PC-3 (cell line): ENCODE data around the gene MIEN1. TPM values are rescaled to one million over a fixed set of nuclear protein-coding genes. Genes with fewer than 3 reads are reported as not detected.
A peak's percentile ranks its signal among the peaks of the same experiment; 100 is the strongest.

Source experiments
- ATAC-seq: fragments of 200-7000 bp; cut with Tn5 transposase; 2 replicates; pipeline ENCODE4 v1.9.1; 2020; ENCODE audit warnings: mild to moderate bottlenecking, moderate library complexity
- BruUV-seq: library from RNA; stranded (reverse); fragments of 400-500 nt; replicated peaks from 2 replicates; lab custom pipeline; 2021; lab: Mats Ljungman, UMichigan
- CTCF ChIA-PET: fragments of 300-600 bp; sonication (Branson Sonifier 250); formaldehyde crosslinking; loops from one replicate; lab custom pipeline; 2022; ENCODE audit warnings: antibody characterized with exemption; lab: Charles Lee
- POLR2A ChIA-PET: fragments of 300-600 bp; sonication (Branson Sonifier 250); formaldehyde crosslinking; loops from one replicate; lab custom pipeline; 2022; ENCODE audit warnings: antibody characterized with exemption; ENCODE audit not compliant: unreplicated experiment; lab: Charles Lee
- DNase-seq: peaks from one replicate; pipeline ENCODE4 v3.0.0-alpha.2; 2015
- H2AFZ ChIP-seq: fragments of 300-600 bp; sonication (generic); 2 replicates; pipeline ENCODE4 v1.6.0; 2016; ENCODE audit warnings: antibody characterized with exemption, low read length
- H3F3A ChIP-seq: fragments of 300-600 bp; sonication (generic); one replicate; pipeline ENCODE4 v1.6.0; 2017; ENCODE audit warnings: antibody characterized with exemption, low read length, control low read depth, mild to moderate bottlenecking; ENCODE audit not compliant: unreplicated experiment
- H3K27ac ChIP-seq: fragments of 300-600 bp; sonication (generic); 2 replicates; pipeline ENCODE4 v1.5.1; 2016; ENCODE audit warnings: mild to moderate bottlenecking, low read length
- H3K27me3 ChIP-seq: fragments of 300-600 bp; sonication (generic); 2 replicates; pipeline ENCODE4 v1.6.1; 2016; ENCODE audit warnings: low read length, mixed read lengths
- H3K36me3 ChIP-seq: fragments of 300-600 bp; sonication (generic); 2 replicates; pipeline ENCODE4 v1.6.1; 2016; ENCODE audit warnings: low read depth, mixed run types, low read length, mixed read lengths
- H3K4me1 ChIP-seq: fragments of 300-600 bp; sonication (generic); 2 replicates; pipeline ENCODE4 v1.5.1; 2016; ENCODE audit warnings: low read length; ENCODE audit not compliant: insufficient read depth
- H3K4me2 ChIP-seq: fragments of 300-600 bp; sonication (generic); 2 replicates; pipeline ENCODE4 v1.6.0; 2016; ENCODE audit warnings: low read length
- H3K4me3 ChIP-seq: fragments of 300-600 bp; sonication (generic); 2 replicates; pipeline ENCODE4 v1.5.1; 2016; ENCODE audit warnings: mild to moderate bottlenecking, low read length, mixed read lengths
- H3K79me2 ChIP-seq: fragments of 300-600 bp; sonication (generic); 2 replicates; pipeline ENCODE4 v1.6.1; 2017; ENCODE audit warnings: low read length, mixed read lengths
- H3K9ac ChIP-seq: fragments of 300-600 bp; sonication (generic); 2 replicates; pipeline ENCODE4 v1.6.0; 2016; ENCODE audit warnings: mild to moderate bottlenecking, low read length
- H3K9me2 ChIP-seq: fragments of 300-600 bp; sonication (generic); replicated peaks from 2 replicates; pipeline ENCODE4 v1.6.1; 2016; ENCODE audit warnings: mixed run types, low read length, mixed read lengths
- H3K9me3 ChIP-seq: fragments of 300-600 bp; sonication (generic); 2 replicates; pipeline ENCODE4 v1.6.1; 2016; ENCODE audit warnings: low read length, mixed read lengths
- H4K20me1 ChIP-seq: fragments of 300-600 bp; sonication (generic); 2 replicates; pipeline ENCODE4 v1.6.1; 2016; ENCODE audit warnings: low read length, mixed read lengths
- EZH2 ChIP-seq: fragments of 300-600 bp; sonication (generic); IDR thresholded peaks from one replicate; pipeline ENCODE4 v1.6.1; 2017; ENCODE audit warnings: antibody characterized with exemption, mild to moderate bottlenecking, low read length; ENCODE audit not compliant: unreplicated experiment
- EZH2phosphoT487 ChIP-seq: fragments of 300-600 bp; sonication (generic); IDR thresholded peaks from 2 replicates; pipeline ENCODE4 v1.6.1; 2018; ENCODE audit warnings: mild to moderate bottlenecking, antibody characterized with exemption, low read length, borderline replicate concordance
- intact Hi-C: fragments of 100-400 bp; cut with micrococcal nuclease; formaldehyde crosslinking; loops from 2 replicates; pipeline ENCODE4 v1.9.0; 2023
- total RNA-seq: library from RNA; depleted of rRNA; stranded (reverse); fragments of >200 nt; gene quantifications from 2 replicates; pipeline ENCODE4 v1.2.3, GENCODE V29; 2014
- TF ChIP-seq, protein P1 (sequence below): fragments of 300-600 bp; sonication (generic); conservative IDR thresholded peaks from 2 replicates; pipeline ENCODE4 v1.5.1; 2017; ENCODE audit warnings: antibody characterized with exemption, low read depth, mild to moderate bottlenecking, low read length

Gene MIEN1
- total RNA-seq, 1 experiment from 2014 or later: 52.0 TPM

DNA sequence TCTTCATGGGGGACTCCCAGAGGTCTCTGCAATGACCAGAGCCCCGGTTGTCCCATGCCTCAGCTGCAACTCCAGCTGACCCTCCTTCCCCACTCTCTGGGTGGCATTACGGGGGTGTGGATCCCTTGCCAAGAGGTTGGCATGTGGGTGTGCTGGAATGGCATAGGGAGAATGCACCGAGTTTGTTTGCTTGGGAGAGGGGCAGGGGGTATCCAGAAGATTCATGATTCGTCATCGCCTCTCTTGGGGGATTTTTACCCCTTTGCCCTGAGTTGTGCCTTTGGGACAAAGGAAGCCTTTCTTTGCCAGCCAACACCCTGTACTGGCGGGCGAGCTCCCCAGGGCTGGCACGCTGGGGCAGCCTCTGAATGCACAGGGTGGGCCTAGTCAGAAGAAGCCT lies 23.9 kb downstream of the MIEN1 start:
- no peaks in the 10 kb centered on the region for H3K9me3 ChIP-seq
- no peaks in the 10 kb centered on the region for H4K20me1 ChIP-seq
- CTCF ChIA-PET: no interaction called here
- peak overlapping the region; percentile 80 for H3K4me2 ChIP-seq
- H3K9ac ChIP-seq: peak overlapping the region; percentile 65
- no TSS peak for BruUV-seq
- peak overlapping the region; percentile 92 for H3K27ac ChIP-seq
- H3K36me3 ChIP-seq: peaks cover 4% of the 10 kb centered on the region; the same call in 1 of the 2 replicates
- no peaks in the 10 kb centered on the region for H3F3A ChIP-seq
- no peak overlapping the region for H2AFZ ChIP-seq
- peak overlapping the region; percentile 38 for H3K4me3 ChIP-seq
- TF ChIP-seq EZH2: no peak
- TF ChIP-seq, protein P1, sequence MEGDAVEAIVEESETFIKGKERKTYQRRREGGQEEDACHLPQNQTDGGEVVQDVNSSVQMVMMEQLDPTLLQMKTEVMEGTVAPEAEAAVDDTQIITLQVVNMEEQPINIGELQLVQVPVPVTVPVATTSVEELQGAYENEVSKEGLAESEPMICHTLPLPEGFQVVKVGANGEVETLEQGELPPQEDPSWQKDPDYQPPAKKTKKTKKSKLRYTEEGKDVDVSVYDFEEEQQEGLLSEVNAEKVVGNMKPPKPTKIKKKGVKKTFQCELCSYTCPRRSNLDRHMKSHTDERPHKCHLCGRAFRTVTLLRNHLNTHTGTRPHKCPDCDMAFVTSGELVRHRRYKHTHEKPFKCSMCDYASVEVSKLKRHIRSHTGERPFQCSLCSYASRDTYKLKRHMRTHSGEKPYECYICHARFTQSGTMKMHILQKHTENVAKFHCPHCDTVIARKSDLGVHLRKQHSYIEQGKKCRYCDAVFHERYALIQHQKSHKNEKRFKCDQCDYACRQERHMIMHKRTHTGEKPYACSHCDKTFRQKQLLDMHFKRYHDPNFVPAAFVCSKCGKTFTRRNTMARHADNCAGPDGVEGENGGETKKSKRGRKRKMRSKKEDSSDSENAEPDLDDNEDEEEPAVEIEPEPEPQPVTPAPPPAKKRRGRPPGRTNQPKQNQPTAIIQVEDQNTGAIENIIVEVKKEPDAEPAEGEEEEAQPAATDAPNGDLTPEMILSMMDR: no peak
- TF ChIP-seq EZH2phosphoT487: no peak
- H3K79me2 ChIP-seq: peaks cover 52% of the 10 kb centered on the region
- H3K27me3 ChIP-seq: no peaks in the 10 kb centered on the region
- POLR2A ChIA-PET: no interaction called here
- peaks cover 57% of the 10 kb centered on the region for H3K4me1 ChIP-seq
- DNase-seq: peak; percentile 29
- intact Hi-C loops: no loop called here
- ATAC-seq: no peak
- H3K9me2 ChIP-seq: no peaks in the 10 kb centered on the region

DNA sequence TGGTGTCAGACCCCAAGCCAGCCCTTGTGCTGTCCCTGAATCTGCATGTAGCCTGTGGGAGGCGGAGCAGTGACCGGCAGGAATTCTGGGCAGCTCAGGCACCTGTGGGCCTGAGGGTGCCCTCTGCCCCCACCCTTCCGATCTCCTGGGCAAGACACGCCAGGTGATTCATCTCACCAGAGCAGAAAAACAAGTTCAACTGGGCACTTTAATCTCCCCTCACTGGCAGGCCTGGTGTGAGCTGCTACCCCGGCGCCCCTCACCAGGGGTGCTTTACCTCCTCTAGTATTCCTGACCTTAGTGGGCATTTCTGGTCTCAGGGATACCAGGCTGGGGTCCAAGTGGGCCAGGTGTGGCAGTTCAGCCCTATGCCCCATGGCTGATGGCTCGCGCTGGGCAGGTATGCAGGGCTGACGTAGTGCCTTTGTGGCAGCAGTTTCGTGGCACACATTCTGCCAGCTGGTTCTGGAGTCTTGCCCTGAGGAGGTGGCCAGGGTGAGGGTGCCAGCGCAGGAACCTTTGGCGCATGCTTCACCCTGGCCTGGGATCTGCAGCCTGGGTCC lies 24.5 kb downstream of the MIEN1 start:
- H3K9ac ChIP-seq: peak overlapping the region; percentile 65
- H4K20me1 ChIP-seq: no peaks in the 10 kb centered on the region
- POLR2A ChIA-PET: no interaction called here
- no peaks in the 10 kb centered on the region for H3F3A ChIP-seq
- no peaks in the 10 kb centered on the region for H3K9me2 ChIP-seq
- TF ChIP-seq EZH2 (no peak), EZH2phosphoT487 (no peak)
- TF ChIP-seq, protein P1: no peak
- peak overlapping the region; percentile 92 for H3K27ac ChIP-seq
- BruUV-seq: no TSS peak
- peaks cover 4% of the 10 kb centered on the region; the same call in 1 of the 2 replicates for H3K36me3 ChIP-seq
- peaks cover 57% of the 10 kb centered on the region for H3K79me2 ChIP-seq
- H3K9me3 ChIP-seq: no peaks in the 10 kb centered on the region
- peak overlapping the region; percentile 80 for H3K4me2 ChIP-seq
- no peak overlapping the region for H2AFZ ChIP-seq
- CTCF ChIA-PET: no interaction called here
- DNase-seq: peak; percentile 88
- peak; percentile 48 for ATAC-seq
- intact Hi-C loops: no loop called here
- peak overlapping the region; percentile 38 for H3K4me3 ChIP-seq
- H3K27me3 ChIP-seq: no peaks in the 10 kb centered on the region
- H3K4me1 ChIP-seq: peaks cover 61% of the 10 kb centered on the region

DNA sequence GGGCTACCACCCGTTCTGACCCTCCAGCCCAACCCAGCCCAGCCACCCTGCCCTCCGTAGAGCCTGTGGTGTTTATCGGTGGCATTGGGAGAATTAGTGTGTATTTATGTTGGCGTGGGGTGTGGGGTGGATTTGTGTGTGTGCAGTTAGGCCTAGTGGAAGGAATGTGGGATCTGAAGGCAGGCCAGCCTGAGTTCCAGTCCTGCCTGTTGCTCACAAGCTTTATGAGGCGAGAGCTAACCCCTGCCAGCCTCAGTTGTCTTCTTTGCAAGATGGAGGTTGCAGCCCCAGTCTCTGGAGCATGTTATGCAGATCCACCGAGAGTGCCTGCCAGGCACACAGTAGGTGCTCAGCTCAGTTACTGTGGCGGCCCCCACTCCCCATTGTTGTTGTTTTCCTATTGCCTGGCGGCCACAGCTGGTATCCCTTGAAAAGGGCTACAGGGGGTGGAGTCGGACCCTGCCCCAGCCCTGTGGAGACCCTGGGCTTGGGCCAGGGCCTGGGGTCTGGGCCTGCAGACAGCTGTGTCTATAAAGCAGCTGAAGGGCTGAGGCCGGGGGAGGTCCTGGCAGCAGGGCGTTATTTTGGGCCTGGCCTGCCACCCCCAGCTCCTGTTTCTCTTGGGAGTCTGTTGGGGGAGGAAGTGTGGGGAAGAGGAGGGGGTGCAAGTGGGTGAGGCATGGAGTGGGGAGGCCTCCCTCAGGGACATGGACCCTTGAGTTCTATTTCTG lies 25.3 kb downstream of the MIEN1 start:
- ChIA-PET CTCF (interaction anchor here (0.6 kb wide), 1 partner anchor 79 kb away, joined by 4 read pairs; no protein-coding TSS in a partner anchor), POLR2A (no interaction called here)
- H3K79me2 ChIP-seq: peaks cover 66% of the 10 kb centered on the region
- H3K4me1 ChIP-seq: peaks cover 61% of the 10 kb centered on the region
- peak overlapping the region; percentile 64 for H3K9ac ChIP-seq
- no TSS peak for BruUV-seq
- TF ChIP-seq EZH2phosphoT487 (no peak), EZH2 (no peak)
- TF ChIP-seq, protein P1: 0 out of 2 replicates have a peak, but pooled peaks have one; percentile 13
- H2AFZ ChIP-seq: no peak overlapping the region
- peak overlapping the region; percentile 92 for H3K27ac ChIP-seq
- H3K4me3 ChIP-seq: peak overlapping the region; percentile 18; the same call in 1 of the 2 replicates
- no peak for ATAC-seq
- no peak for DNase-seq
- H3K27me3 ChIP-seq: no peaks in the 10 kb centered on the region
- H3K9me3 ChIP-seq: no peaks in the 10 kb centered on the region
- peak overlapping the region; percentile 80 for H3K4me2 ChIP-seq
- intact Hi-C loops: no loop called here
- H3K36me3 ChIP-seq: peaks cover 4% of the 10 kb centered on the region; the same call in 1 of the 2 replicates
- no peaks in the 10 kb centered on the region for H3F3A ChIP-seq
- no peaks in the 10 kb centered on the region for H3K9me2 ChIP-seq
- H4K20me1 ChIP-seq: no peaks in the 10 kb centered on the region
